DMS 273 (cell line): ENCODE measurements around the gene LCN10.
"Not testable (repeated sequence)": the region's sequence is repeated elsewhere in the genome, so short reads cannot be mapped to it uniquely, and the experiment has no call there.

Experiments
- DNase-seq: peaks from one replicate; lab custom pipeline; 2025; ENCODE audit not compliant: unreplicated experiment; lab: John Stamatoyannopoulos, UW

LCN10 gene

DNA sequence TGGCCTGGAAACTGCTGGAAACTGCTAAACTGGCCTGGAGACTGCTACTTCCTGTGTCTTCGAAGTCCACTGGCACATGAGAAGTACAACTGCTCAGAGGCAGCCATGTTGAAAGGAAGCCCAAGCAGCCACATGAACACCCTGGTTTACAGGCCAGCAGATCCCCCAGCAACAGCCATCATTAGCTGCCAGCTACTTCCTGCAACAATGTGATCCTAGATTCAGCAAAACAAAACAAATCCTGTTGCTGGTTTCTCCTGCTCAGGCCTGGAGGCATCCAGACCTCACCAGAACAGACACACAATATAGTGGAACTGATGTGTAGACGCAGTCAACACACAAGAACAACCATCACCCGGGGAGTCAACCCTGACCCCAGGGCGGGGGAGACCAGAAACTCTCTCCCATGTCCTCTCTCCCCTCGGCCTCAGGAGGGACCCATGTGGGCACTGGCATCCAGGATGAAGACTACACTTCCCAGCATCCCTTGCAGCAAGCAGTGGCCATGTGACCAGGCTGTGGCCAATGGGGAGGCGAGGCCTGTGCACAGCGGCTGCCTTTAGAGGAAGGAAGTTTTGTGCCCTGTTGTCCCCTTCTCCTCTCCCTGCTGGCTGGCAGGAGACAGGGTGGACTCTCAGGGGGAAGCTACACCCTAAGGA lies 30.8 kb upstream of the LCN10 start:
- peak; percentile 60 for DNase-seq

DNA sequence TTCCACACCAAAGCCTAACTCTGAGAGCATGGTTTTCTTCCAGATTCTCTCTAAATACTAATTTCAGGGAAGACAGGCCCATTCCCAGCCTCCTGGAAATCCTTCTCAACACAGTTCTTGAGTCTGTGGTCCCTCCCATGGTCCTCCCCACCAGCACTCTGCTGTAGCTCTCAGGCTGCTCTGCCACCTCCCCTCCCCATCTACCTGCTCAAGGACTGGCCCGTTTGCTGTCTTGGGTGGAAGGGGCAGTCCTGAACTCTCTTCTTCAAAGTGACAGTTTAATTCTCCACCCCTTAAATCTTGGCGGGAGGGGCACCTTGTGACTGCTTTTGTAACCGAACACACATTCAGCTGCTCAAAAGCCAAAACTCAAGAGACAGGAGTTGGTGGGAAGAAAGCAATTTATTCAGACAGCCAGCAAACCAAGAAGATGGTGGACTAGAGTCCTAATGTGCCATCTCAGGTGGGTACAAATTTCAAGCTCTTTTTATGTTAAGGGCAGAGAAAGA lies 29.2 kb upstream of the LCN10 start:
- no peak for DNase-seq

DNA sequence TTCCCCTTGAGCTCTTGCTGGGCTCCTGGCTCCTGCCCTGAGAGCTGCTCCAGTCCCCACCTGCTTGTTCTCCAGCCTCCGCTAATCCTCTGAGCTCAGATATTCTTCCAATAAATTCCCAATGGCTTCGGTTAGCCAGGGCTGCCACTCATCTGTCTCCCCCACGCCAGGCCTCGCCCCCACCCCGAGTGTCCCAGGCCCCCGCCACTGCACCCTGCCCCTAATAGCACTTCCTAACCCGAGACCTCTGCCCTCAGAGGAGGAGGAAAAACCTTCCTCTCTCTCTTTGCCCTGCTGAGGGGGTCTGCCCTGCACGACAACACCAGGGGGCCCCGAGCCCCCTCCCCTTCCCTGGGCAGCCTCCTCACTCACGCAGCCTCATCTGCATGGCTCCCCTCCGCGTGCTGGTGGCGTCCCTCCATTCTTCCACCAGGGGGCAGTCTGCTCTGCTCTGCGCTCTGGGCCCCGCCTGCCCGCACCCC lies 27.0 kb upstream of the LCN10 start:
- peak; percentile 62 for DNase-seq

- peak; percentile 74 for DNase-seq
Observed at GRCh38 chr9:136766410-136767120, 23.8 kb upstream of the LCN10 start.

DNA sequence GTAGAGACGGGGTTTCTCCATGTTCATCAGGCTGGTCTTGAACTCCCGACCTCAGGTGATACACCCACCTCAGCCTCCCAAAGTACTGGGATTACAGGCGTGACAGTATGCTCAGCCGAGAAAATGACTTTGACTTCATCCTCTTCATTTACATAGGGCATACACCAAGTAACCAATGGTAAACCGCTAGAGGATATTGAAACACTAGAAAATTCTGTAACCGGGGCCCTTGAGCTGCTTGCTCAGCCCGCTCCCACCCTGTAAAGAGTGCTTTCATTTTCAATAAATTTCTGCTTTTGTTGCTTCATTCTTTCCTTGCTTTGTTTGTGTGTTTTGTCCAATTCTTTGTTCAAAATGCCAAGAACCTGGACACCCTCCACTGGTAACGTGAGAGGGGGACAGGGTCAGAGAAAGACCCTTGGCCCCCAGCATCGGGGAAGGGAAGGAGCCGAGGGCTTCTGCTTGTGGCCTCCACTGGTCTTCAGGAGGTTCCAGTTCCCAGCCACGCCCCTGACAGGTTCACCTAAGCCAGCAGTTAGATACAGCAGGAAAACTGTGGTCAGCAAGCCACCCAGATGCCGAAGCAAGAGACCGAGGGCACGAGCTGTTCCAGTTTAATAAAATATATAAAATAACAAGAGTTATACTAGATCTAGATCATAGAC lies 23.1 kb upstream of the LCN10 start:
- not testable (repeated sequence) for DNase-seq

DNA sequence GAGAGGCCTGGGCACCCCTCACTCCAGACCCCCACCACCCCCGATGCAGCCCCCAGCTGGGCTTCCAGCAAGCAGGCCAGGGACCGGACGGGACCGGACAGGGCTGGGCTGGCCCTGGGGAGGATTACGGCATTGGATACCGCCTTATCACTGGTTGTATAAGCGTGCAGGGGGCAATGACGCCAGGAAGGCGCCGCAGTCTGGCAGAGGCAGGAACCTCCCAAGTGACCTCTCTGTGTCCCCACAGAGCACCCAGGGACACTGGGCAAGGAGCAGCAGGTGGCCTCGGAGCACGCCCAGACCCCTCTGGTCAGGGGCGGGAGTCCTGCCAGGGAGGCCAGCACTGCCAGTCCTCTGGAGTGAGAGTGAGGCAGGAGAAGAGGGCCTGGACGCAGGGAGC lies 22.3 kb upstream of the LCN10 start:
- no peak for DNase-seq

DNA sequence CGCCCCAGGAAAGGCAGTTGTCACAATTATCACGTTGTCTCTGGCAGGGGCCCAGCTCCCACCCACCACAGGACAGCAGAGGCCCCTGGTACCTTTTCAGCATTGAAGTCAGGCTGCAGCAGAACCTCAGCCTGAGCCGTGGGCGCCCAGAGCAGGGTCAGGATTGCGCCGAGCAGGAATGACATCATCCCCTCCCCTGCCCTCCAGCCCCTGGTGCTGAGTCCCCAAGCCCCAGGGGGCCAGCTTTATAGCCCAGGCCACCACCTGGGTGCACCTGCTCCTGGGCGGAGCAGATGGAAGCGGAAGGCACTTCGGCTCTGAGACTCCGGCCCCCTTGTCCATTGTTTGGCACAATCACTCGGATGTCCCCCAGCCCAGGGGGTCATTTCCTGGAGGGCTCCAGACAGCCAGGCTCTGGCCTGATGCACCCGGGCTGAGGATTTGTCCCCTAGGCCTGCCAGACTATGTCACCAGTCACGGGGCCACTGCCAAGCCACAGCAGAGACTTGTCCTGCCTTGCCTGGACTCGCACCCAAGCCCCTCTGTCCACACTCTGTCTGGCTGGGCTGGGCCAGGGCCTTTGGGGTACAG lies 21.7 kb upstream of the LCN10 start, which contains the start of gene LCN15:
LCN15 (minus strand) TSS at position 218 of the 591 bp plus-strand sequence; CDS start at position 188, 30 bp downstream.
- DNase-seq = no peak

- no peak for DNase-seq
Observed at GRCh38 chr9:136763649-136764035, 20.9 kb upstream of the LCN10 start.

DNA sequence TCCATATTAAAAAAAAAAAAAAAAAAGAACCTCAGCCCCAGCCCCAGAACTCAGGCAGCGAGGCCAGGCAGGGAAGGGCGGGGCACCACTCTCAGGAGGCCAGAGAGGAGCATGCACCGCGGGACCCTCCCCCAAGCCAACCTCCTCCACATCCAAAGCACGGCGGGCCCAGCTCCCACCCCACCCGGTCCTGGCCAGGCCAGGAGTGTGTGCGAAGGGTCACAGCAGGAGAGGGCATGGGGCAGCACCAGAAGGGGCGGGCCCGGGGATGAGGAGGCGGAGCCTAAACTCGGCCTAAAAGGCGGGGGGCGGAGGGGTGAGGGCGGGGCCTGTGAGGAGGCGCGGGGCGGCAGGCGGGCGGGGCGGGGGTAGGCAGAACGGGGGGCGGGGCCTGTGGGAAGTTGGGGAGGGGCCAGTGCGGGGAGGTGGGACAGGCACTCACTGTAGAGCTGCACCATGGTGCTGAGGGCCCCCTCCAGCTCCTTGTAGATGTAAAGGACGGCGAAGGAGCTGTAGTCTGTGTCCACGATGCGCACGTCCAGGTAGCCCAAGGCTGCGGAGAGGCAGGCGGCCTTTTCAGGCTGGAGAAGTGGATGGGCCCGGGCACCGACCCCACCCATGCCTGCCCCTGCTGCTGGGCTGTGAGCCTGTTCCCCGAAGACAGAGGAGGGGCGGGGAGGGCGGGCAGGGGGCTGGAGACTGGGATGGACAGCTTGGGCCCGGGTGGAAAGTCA lies 20.3 kb upstream of the LCN10 start:
- DNase-seq = peak; percentile 74

DNA sequence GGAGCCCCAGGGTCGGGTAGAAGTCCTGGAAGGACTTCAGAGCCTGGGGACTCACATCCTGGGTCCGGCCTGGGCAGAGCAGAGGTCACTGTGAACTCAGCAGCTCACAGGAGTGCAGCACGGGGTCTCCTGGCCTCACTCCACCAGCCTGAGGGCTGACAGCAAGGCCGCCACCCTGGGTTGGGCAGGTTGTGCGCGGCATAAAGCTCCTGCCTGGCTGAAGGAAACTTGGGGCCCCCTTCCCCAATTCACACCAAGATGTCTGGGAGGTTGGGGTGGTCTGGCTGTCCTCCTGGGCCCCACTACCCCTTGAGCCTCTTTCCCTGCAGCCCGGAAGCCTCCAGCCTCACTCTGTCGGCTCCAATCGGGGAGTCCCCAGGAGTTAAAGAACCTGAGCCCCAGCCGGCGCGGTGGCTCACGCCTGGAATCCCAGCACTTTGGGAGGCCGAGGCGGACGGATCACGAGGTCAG lies 19.5 kb upstream of the LCN10 start:
- DNase-seq = no peak

DNA sequence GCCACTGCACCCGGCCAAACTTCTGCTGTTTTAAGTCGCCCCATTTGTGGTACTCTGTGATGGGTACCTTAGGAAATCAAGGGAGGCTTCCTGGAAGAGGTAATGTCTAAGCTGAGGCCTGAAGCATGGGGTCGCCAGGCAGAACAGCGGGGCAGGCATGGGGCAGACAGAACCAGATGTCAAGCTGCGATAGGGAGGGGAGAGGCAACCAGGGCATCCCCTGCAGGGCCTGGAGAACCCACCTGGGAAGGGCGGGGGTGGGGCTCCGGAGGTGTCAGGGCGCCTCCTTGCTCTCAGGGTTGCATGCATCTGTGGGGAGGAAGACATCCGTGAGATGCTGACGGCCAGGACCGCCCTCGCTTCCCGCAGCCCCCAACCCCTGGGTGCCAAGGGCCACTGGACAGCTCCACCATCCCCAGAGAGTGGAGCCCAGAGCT lies 18.8 kb upstream of the LCN10 start:
- DNase-seq = no peak

- peak; percentile 80 for DNase-seq
Observed at GRCh38 chr9:136760834-136761544, 18.2 kb upstream of the LCN10 start.

DNA sequence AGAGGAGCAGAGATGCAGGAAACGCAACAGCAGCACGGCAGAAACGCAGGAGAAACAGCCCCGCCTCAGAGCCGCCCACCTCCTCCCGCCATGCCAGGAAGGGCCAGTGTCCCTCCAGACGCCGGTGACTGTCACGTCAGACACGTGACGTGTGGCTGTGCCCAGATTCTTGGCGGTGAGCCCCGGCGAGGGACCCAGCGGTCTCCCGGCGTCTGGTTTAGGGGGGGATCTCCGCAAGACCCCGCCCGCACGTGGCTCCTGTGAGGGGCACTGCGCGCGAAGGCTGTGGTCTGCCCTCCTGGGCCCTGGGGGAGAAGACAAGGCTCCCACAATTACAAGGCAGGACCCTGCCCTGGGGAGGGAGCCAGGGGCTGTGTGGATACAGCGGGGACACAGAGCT lies 17.7 kb upstream of the LCN10 start:
- no peak for DNase-seq

- DNase-seq = no peak
Observed at GRCh38 chr9:136759436-136760325, 16.9 kb upstream of the LCN10 start.

DNA sequence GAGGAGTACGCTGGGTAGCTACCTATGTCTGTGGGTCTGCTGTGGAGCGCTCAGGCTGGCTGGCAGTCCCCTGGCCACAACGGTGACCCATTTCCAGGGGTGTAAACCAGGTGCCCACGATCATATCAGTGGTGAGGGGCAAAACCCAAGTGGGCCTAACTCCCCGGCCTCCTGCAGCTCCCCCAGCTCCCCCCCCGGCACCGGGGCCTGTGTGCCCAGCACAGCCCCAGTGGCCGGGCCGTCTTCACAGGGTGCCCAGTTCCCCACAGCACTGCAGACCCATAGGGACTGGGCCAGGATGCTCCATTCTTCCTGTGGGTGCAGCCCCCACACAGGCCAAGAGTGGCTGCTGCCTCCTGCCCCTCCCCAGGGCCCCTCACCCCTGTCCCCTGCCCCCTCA lies 16.3 kb upstream of the LCN10 start:
- DNase-seq = no peak

DNA sequence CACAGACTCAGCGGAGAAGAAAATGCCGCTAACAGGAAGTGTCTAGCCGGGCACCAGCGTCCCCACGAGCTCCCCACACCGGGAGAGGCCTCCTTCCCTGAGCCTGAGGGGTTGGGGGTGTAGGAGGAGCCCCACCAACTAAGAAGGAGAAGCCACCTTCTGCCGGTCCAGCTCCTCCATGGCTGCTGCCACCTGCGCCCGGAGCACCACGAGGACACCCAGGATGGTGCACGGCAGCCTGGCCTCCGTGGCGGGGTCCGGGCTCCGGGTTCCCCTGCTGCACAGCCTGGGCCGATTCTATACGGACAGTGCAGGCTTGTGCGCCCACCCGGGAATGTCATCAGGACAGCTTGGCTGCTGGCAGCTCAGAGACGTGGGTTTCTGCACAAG lies 15.0 kb upstream of the LCN10 start:
- DNase-seq = no peak

DNA sequence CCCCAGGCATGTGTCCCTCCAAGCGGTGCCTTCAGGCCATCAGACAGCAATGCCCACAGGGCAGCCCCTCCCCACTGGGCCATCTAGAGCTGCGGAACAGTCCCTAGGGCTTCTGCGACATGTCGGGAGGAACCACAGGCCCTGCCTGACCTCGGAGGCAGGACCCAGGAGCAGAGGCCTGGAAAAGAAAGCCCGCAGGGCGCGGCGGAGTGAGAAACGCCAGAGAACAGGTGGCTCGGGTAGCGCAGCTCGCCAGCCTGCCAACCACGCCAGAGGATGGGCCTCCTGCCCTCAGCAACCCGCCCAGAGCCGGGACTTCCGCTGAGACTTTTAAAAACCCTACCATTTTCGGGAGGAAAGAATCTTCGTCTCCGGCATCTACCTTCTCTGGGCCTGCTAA lies 14.6 kb upstream of the LCN10 start:
- DNase-seq = no peak

DNA sequence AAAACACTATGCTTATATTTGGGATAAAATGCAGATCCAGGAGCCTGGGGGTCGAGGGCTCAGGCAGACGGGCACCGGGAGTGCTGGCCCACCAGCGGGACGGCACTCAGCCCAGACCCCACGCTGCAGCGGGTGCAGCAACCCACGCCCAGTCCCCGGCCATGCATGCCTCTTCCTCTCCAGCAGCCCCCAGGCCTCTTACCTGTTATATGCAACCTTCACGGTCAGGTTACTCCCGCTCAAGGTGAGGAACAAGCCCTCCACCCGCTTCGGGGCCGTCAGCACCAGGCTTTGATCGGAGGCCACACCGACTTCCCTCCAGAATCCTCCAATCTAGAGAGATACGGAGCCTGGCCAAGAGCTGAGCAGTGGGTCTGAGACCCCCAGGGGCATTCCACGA lies 14.1 kb upstream of the LCN10 start:
- DNase-seq = no peak

- no peak for DNase-seq
Observed at GRCh38 chr9:136756134-136756438, 13.3 kb upstream of the LCN10 start.
